Measurements from ENCODE around the gene FAM43A.

Gene FAM43A

GRCh38 chr3:194705227-194705626 lies 19.5 kb downstream of the FAM43A start:
- DNase-seq (ENCODE audit: low read depth in 2 of 3, low spot score in 1 of 3), result no peak

DNA sequence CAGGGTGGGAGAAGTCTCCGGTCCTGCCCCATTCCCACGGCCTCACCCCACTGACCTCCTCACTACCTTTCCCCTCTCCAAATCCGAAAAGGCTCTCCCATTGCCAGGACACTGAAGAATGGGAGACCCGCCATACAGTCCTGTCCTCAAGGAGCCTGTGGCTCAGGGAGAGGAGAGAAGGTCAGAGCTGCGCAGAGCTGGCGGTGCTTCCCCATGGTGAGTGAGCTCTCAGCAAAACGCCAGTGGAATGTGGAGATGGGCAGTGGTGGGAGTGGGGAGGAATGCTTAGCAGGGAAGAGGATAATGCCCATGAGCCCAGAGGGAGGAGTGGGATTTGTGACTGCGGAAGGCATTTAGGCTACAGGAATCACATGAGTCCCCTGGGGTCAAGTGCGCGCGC lies 20.1 kb downstream of the FAM43A start:
- DNase-seq (ENCODE audit: low read depth in 2 of 3, low spot score in 1 of 3), result no peak

- no peak for DNase-seq (ENCODE audit: low read depth in 2 of 3, low spot score in 1 of 3)
Observed at GRCh38 chr3:194707147-194707540, 21.5 kb downstream of the FAM43A start.

GRCh38 chr3:194711286-194711685 lies 25.6 kb downstream of the FAM43A start:
- no peak for DNase-seq (ENCODE audit: low read depth in 2 of 3, low spot score in 1 of 3)

DNA sequence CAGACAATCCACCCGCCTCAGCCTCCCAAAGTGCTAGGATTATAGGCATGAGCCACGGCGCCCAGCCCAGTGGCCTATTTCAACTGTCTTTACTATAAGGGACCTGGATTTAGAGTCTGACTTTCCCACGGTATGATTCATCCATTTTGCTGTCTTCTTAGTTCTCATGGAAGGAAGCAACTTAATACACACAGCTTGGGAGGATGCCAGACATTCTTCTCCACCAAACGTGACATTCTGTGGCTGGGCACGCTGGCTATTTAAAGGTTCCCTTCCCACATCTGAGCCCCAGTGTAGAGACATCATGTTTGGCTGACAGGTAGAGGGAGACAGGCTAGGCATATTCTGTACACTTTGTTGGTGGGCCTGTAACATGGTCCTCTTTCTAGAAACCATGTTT lies 26.2 kb downstream of the FAM43A start:
- DNase-seq (ENCODE audit: low read depth in 2 of 3, low spot score in 1 of 3), result no peak

GRCh38 chr3:194713299-194714136 lies 27.8 kb downstream of the FAM43A start:
- DNase-seq (ENCODE audit: low read depth in 2 of 3, low spot score in 1 of 3), result no peak

- no peak for DNase-seq (ENCODE audit: low read depth in 2 of 3, low spot score in 1 of 3)
Observed at GRCh38 chr3:194714137-194714455, 28.4 kb downstream of the FAM43A start.

GRCh38 chr3:194714564-194714963 lies 28.9 kb downstream of the FAM43A start:
- DNase-seq (ENCODE audit: low read depth in 2 of 3, low spot score in 1 of 3), result no peak

DNA sequence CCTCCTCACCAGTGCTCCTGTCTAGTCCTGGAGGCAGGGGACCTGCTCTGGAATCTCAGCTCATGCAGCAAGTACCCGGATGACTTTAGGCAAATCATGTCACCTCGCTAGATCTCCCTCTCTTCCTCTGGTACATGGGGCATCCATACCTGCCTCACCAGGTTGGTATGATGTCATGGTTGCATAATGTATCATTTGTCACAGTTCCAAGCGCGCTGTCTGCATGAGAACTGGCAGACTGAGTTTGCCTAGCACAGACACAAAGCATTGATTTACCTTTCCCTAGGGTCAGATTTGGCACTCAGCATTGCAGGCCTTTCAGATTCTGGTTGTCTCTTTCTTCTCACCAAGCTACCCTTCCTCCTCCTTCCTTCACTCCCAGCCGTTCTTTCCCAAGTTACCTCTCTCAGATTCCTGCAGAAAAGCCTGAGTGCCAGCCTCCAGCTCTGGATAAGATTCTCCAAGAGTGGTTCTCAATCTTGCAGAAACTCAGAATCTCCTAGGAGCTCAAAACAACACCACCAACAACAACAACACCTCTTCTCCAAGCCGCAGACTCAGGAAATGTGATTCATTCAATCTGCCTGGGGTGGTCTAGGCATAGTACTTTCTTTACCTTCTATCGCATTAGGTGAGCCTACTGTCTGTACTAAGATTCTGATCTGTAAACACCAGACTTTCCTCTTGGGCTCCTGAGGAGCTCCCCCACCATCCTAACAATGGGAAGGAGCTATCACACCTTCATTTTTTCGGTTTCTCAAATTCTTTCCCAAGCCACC lies 29.5 kb downstream of the FAM43A start:
- no peak for DNase-seq (ENCODE audit: low read depth in 2 of 3, low spot score in 1 of 3)

- no peak for DNase-seq (ENCODE audit: low read depth in 2 of 3, low spot score in 1 of 3)
Observed at GRCh38 chr3:194718079-194718478, 32.4 kb downstream of the FAM43A start.

DNA sequence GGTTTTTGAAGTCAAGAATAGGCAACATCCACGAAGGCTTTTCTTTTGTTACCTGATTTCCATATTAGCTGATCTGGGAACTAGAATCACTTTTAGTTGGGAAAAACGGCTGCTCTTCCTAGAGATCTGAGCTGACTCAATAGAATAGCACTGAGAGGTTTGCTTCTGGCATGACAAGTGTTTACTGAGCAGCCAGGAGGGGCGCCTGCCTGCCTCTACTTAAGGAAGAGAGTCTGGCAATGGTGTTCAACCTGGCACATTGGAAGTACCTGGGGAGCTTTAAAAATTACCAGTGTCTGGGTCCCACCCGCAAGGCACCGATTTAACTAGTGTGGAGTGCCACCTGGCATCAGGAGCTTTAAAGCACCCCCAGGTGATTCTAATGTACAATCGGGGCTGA lies 34.4 kb downstream of the FAM43A start:
- DNase-seq (ENCODE audit: low read depth in 2 of 3, low spot score in 1 of 3), result no peak

DNA sequence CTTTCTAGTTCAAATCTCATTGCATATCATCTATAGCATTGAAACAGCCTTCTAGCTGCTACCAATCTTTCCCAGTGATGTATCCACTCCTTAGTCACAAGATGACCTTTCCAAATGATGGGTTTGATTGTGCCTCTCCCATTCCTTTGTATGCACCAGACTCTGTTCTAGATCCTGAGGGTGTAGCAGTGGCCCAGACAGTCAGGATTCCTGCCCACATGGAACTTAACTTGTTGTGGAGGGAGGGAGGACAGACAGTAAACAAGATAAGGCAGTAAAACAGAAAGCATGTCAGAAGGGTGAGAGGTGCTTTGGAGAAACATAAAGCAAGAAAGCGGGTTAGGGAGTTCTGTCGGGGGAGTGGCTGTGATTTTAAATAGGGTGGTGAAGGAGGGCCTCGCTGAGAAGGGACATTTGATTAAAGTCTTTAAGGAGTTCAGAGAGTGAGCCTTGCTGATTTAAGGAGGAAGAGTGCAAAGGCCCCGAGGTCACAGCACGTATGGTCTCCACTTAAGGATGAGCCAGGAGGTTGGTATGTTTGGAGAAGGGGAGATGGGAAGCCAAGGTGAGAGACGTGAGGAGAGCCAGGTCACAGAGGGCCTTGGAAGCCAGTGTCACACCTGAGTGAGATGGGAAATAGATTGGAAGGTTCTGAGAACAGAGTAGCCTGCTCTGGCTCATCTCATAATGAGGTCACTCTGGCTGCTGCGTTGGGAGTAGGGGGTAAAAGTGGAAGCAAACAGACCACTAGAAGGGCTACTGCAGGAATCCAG lies 38.3 kb downstream of the FAM43A start:
- DNase-seq (ENCODE audit: low read depth in 2 of 3, low spot score in 1 of 3), result no peak

GRCh38 chr3:194725346-194725745 lies 39.7 kb downstream of the FAM43A start:
- DNase-seq (ENCODE audit: low read depth in 2 of 3, low spot score in 1 of 3), result no peak

GRCh38 chr3:194727435-194728128 lies 41.9 kb downstream of the FAM43A start:
- DNase-seq (ENCODE audit: low read depth in 2 of 3, low spot score in 1 of 3), result no peak

- no peak for DNase-seq (ENCODE audit: low read depth in 2 of 3, low spot score in 1 of 3)
Observed at GRCh38 chr3:194728986-194729385, 43.3 kb downstream of the FAM43A start.

GRCh38 chr3:194730365-194730764 lies 44.7 kb downstream of the FAM43A start:
- DNase-seq (ENCODE audit: low read depth in 2 of 3, low spot score in 1 of 3), result no peak

GRCh38 chr3:194731506-194732073 lies 45.9 kb downstream of the FAM43A start:
- DNase-seq (ENCODE audit: low read depth in 2 of 3, low spot score in 1 of 3), result no peak

DNA sequence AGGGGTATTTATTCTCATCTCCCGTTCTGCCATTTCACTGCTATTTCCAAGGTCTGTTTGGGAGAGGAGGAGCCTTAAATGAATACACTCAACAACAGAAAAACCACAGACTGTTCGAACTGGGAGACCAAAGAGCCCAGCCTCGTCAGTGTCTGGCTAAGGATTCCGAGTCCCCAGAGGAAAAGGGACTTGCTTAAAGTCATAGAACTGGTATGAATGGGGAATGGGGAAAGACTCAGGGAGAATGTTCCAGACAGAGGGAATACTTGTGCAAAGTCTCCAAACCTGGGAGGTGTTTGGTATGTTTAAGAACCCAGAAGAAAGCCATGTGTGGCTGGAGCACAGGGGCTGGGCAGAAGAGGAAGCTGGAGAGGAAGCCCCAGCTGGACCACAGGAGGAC lies 46.9 kb downstream of the FAM43A start:
- no peak for DNase-seq (ENCODE audit: low read depth in 2 of 3, low spot score in 1 of 3)

GRCh38 chr3:194736277-194736895 lies 50.7 kb downstream of the FAM43A start:
- no peak for DNase-seq (ENCODE audit: low read depth in 2 of 3, low spot score in 1 of 3)

- no peak for DNase-seq (ENCODE audit: low read depth in 2 of 3, low spot score in 1 of 3)
Observed at GRCh38 chr3:194736896-194737600, 51.4 kb downstream of the FAM43A start.

Data from stimulated activated CD4-positive, alpha-beta T cell treated with anti-CD3 and anti-CD28 coated beads, Interleukin-12 subunit alpha, Interleukin-12 subunit beta, amount 100 ng/mL, for 48 hours (primary cell).